Vagina (tissue), 2 donors: ENCODE results near the gene HERC4.

Source experiments
- POLR2AphosphoS5 ChIP-seq, 2 donors: sonication (generic); formaldehyde crosslinking; IDR thresholded peaks; one replicate each; pipeline ENCODE4 v1.9.0; 2017; ENCODE audit warnings: antibody characterized with exemption in 2 of 2, mild to moderate bottlenecking in 2 of 2, low read depth in 1 of 2; ENCODE audit not compliant: insufficient read depth in 1 of 2
- TF ChIP-seq, protein P1 (sequence below), 3 experiments: fragments of 450-650 bp in 2 of 3; fragments of 200-600 bp in 1 of 3; sonication (generic) in 1 of 3; IDR thresholded peaks; one replicate each; pipeline ENCODE4 v1.5.1; 2017 to 2019; ENCODE audit warnings: antibody characterized with exemption in 3 of 3, mild to moderate bottlenecking in 2 of 3, moderate library complexity in 2 of 3

DNA sequence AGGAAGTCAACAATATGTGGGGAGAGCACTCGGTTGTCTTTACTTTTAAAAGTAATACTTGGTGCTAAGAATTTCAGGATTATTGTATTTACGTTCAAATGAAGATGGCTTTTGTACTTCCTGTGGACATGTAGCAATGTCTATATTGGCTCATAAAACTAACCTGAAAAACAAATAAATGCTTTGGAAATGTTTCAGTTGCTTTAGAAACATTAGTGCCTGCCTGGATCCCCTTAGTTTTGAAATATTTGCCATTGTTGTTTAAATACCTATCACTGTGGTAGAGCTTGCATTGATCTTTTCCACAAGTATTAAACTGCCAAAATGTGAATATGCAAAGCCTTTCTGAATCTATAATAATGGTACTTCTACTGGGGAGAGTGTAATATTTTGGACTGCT lies 157.9 kb downstream of the HERC4 start:
- no peak for TF ChIP-seq POLR2AphosphoS5 (IDR thresholded peaks at IDR 0.05; ENCODE audit: insufficient read depth in 1 of 2, low read depth in 1 of 2)
- TF ChIP-seq, protein P1, sequence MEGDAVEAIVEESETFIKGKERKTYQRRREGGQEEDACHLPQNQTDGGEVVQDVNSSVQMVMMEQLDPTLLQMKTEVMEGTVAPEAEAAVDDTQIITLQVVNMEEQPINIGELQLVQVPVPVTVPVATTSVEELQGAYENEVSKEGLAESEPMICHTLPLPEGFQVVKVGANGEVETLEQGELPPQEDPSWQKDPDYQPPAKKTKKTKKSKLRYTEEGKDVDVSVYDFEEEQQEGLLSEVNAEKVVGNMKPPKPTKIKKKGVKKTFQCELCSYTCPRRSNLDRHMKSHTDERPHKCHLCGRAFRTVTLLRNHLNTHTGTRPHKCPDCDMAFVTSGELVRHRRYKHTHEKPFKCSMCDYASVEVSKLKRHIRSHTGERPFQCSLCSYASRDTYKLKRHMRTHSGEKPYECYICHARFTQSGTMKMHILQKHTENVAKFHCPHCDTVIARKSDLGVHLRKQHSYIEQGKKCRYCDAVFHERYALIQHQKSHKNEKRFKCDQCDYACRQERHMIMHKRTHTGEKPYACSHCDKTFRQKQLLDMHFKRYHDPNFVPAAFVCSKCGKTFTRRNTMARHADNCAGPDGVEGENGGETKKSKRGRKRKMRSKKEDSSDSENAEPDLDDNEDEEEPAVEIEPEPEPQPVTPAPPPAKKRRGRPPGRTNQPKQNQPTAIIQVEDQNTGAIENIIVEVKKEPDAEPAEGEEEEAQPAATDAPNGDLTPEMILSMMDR (IDR thresholded peaks at IDR 0.05) = no peak
